Stimulated activated CD4-positive, alpha-beta T cell treated with anti-CD3 and anti-CD28 coated beads, TNF-alpha, amount 100 ng/mL, for 24 hours (primary cell): ENCODE results near the gene ATG13.
"Not testable (repeated sequence)": the region's sequence is repeated elsewhere in the genome, so short reads cannot be mapped to it uniquely, and the experiment has no call there.

Experiments
- DNase-seq, 3 experiments: peaks; one replicate each; pipeline ENCODE4 v3.0.0-alpha.2; 2020; ENCODE audit warnings: low read depth in 3 of 3

ATG13 gene

DNA sequence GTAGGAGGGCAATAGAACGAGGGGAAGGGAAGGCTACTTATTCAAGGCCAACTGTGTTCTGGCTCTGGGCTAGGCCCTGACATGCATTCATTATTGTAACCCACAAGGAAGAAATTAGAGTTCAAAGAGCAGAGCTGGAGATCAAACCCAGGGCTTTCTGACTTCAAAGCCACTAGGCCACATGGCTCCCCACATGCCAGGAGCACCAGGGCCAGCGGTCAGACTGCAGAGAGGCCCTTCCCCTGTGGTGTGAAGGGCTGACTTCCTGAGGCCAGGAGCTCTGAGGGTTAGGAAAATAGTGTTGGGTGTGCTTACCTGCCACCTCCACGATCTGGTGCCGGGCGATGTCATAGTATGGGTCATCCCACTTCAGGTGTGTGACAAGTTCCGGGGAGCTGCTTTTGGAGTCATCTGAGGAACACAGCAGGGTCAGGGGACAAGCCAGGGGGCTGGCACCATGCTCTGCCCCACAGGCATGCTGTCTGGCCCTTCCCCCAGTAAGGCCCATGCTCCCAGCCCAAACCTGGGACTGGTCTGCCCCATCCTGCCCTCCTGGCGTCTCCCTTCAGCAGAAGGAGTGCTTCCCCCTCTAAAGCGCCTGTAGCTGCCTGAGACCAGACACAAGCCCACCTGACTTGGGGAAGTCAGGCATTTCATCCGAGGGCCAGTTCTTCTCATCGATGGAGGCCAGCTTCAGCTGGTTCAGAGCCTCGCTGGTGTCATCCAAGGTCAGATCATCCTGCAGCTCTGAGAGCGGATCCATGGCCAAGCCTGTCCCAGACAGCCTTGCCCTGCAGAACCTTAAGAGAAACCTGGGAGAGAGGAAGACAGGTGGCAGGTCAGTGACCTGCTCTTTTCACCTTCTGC lies 78.2 kb downstream of the ATG13 start:
- no peak for DNase-seq

DNA sequence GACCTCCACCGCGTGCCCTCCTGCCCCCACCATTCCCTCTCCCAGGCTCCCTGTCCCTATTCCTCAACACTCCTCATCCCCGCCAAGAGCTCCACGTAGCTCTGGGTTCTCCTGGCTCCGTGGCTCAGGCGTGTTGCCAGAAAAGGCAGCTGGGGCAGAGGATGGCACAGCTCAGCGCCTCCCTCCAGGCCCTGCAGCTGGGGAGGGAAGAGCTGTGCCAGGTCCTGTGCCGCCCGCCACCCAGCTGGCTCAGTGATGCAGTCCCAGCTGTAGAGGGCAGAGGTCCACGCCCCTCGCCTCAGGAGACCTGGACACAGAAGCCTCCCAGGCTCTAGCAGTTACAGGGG lies 78.8 kb downstream of the ATG13 start:
- DNase-seq = no peak

DNA sequence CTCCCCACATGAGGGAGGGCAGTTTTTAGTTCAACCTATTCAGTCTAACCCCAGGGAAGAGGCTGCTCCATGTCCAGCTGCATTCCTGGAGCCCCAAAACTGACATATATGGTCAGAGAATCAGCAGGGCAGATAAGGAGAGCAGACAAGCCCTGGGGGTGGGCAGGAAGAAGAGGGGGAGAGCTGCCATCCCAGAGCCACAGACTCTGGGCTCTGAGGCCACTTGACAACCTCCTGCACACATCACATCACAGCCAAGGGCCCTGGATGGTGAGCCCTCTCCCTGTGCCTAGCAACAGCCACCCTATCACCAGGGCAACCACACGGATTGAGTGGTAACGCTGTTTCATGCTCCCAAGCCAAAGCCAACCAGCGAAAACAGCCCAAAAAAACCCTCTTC lies 80.0 kb downstream of the ATG13 start:
- DNase-seq = no peak

DNA sequence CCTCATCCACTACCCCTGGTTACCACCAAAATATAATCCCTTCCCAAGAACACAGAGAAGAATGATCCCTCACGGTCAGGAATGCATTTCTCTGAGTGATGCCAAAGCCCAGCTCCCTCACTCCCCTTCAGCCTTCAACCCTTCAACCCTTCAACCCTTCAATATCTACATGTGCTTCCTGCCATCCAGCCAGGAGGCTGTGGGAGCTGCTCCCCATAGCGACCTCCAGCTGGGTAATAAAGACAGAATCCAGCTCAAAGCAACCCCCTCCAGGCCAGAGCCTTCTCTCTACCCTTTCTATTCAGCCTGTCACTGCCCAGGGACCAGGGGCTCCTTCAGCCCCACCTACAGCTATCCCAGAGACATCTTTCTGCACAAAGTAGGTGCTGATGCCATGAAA lies 80.4 kb downstream of the ATG13 start:
- DNase-seq = no peak

GRCh38 chr11:46698597-46698996 lies 81.2 kb downstream of the ATG13 start:
- no peak for DNase-seq

DNA sequence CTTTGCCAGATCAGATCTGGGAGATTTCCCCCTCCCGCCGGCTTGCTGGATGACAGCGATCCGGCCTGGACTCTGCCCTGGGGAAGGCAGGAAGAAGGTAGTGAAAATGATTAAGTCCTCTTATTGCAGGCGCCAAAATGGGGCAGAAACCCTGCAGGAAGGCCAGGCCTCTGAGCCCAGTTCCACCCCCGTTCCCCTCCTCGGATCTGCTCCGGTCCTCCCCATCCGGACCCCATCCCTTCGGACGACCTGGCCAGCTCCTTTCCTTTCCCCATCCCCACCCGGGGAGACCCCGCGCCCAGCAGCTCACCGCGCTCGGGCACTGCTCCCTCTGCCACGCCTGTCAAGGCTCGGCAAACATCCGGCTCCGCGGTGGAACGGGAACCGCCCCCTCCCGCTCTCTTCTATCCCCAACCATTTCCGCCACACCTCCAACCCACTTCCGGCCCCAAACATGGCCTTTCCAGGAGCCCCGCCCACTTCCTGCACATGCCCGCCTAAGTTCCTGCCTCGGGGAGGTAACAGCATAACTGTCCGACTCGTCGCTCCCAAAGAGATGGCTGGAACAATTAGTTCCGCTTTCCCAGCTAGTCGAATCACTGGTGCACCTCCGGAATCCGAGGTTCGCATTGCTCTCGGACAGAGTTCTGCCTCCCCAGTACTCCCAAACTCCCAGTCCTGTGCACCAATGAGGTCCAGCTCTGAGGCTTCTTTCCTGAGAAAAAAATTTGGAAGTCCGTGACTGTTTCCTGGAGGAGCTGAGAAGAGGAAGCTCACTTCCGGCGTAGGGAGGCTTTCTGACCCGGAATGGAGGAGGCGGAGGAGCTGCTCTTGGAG lies 83.1 kb downstream of the ATG13 start, which contains the start of the genes ARHGAP1 and ZNF408:
TSS of gene ARHGAP1 (minus strand) at position 379 of the 837 bp plus-strand sequence. CDS start 4,512 bp downstream, outside the sequence.
TSS of gene ZNF408 (plus strand) at position 791 of the 837 bp plus-strand sequence. CDS start at position 808, 17 bp downstream.
- peak; percentile 99 to 100 (median 99) for DNase-seq

DNA sequence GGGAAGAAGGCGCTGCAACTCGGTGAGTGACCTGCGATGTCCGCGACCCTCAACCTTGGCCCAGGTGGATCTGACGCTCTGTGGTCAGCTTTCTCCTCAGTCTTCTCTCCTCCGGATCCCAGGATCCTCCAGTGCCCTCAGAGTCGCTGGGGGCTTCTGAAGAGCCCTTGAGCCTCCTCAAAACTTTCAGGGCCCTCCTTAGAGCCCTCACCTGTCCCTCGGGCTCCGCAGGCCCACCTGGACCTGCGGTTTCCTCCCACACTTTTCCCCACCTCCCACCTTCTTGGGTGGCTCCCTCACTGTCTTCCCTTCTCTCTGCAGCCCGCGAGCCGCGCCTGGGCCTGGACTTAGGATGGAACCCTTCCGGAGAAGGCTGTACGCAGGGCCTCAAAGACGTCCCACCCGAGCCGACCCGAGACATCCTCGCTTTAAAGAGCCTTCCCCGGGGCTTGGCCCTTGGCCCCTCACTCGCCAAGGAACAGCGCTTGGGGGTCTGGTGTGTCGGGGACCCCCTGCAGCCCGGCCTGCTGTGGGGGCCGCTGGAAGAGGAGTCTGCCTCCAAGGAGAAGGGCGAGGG lies 83.8 kb downstream of the ATG13 start:
- DNase-seq = no peak

- no peak for DNase-seq
These were observed 87.8 kb downstream of the ATG13 start for GRCh38 chr11:46705070-46705688.

- DNase-seq = no peak
These were observed 89.5 kb downstream of the ATG13 start for GRCh38 chr11:46706886-46707285.

GRCh38 chr11:46709351-46709750 lies 92.0 kb downstream of the ATG13 start:
- DNase-seq = not testable (repeated sequence)

- DNase-seq = no peak
These were observed 93.5 kb downstream of the ATG13 start for GRCh38 chr11:46710821-46711269.

GRCh38 chr11:46711303-46711702 lies 94.0 kb downstream of the ATG13 start:
- DNase-seq = no peak

- DNase-seq = no peak
These were observed 95.7 kb downstream of the ATG13 start for GRCh38 chr11:46712874-46713576.

GRCh38 chr11:46717825-46718154 lies 100.4 kb downstream of the ATG13 start:
- not testable (repeated sequence) for DNase-seq

DNA sequence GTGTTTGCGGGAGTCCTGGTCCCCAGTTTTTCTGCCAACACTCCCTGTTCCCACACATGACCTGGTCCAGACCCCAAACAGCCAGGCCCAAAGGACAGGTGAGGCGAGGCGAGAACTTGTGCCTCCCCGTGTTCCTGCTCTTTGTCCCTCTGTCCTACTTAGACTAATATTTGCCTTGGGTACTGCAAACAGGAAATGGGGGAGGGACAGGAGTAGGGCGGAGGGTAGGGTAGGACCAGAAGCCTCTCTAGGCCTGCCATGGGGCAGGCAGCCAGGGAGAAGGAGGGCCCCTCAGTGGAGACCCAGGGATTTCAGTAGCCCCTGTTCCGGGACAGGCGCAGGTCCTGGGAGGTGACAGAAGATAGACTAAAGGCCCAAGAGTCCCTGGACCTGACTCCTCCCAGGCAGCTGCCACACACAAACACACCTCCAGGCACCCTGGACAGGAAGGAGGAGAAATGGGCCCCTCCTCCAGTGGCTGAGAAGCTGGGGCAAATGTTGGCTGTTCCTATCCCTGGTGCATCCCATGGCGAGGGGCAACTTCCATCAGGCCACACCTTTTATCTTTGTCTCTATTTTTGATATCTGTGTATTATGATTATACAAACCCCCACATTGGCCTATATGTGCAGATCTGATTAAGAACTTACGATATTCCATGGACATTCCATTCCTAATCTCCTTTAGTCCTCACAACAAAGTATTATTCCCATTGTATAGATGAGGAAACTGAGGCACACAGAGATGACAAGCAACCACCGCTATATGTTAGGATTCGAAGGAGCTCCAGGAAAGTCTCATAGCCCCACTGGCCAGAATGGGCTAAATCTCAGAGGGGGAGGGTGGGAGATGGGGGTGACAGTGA lies 101.0 kb downstream of the ATG13 start:
- DNase-seq = no peak

DNA sequence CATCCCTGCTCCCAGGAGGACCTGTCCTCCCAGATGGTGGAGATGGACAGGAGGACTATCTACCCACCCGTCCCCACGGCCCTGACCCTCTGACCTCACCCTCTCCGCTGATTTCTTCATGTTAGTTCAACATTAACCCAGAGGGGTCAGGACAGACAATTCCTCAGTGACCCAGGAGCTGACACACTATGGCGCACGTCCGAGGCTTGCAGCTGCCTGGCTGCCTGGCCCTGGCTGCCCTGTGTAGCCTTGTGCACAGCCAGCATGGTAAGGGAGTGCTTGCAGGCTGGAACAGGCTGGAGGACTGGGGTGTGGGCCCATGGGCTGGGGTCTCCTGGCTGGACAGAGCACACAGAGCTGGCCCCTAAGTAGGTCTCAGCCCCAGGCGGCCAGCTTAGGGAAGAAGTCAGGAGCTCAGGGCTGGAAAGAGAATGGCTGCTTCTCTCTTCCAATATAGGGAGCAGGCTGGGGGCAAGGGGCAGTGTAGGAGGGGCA lies 101.7 kb downstream of the ATG13 start, which contains the start of gene F2:
TSS of gene F2 (plus strand) at position 166 of the 495 bp plus-strand sequence. CDS start at position 189, 23 bp downstream.
- DNase-seq = no peak

- no peak for DNase-seq
These were observed 102.3 kb downstream of the ATG13 start for GRCh38 chr11:46719543-46720218.

DNA sequence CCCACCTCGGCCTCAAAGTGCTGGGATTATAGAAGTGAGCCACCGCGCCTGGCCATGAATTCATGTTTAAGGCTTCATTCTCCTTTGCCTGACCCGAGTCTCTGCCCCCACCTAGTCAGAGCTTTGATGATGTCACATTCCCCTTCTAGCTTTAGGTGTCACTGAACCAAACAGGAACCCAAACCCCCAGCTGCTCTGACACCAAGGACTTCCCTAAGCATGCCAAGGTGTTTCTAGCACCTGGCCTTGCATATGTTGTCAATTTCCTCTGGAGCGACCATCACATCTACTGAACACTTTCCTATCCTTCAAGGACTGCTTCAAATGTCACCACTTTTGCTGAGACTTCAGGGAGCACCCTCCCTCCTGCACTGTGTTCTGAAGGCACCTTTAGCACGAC lies 103.9 kb downstream of the ATG13 start:
- no peak for DNase-seq
